Activated CD4-positive, alpha-beta T cell treated with anti-CD3 and anti-CD28 coated beads for 36 hours (primary cell): ENCODE results near the gene BMPR1A. TPM values are rescaled to one million over a fixed set of nuclear protein-coding genes. Genes with fewer than 3 reads are reported as not detected.

Experiments used
- ATAC-seq: fragments of 200-7000 bp; cut with Tn5 transposase; one replicate; pipeline ENCODE4 v1.10.0; 2021; ENCODE audit warnings: mild to moderate bottlenecking, moderate library complexity
- CTCF ChIA-PET: fragments of 350-600 bp; sonication (Branson Sonifier 250); formaldehyde crosslinking; loops from one replicate; lab custom pipeline; 2021; ENCODE audit warnings: antibody characterized with exemption; lab: Charles Lee
- POLR2A ChIA-PET: fragments of 350-600 bp; sonication (Branson Sonifier 250); formaldehyde crosslinking; loops from one replicate; lab custom pipeline; 2021; ENCODE audit warnings: antibody characterized with exemption, inconsistent platforms; lab: Charles Lee
- DNase-seq: peaks from one replicate; pipeline ENCODE4 v3.0.0-alpha.2; 2020
- H3K27ac Mint-ChIP-seq: one replicate; pipeline ENCODE4 v1.8.0; 2021; ENCODE audit warnings: mixed read lengths
- H3K27me3 Mint-ChIP-seq: one replicate; pipeline ENCODE4 v1.8.0; 2021; ENCODE audit warnings: mixed read lengths
- H3K36me3 Mint-ChIP-seq: one replicate; pipeline ENCODE4 v1.8.0; 2021; ENCODE audit warnings: low read depth, mixed read lengths
- H3K4me1 Mint-ChIP-seq: one replicate; pipeline ENCODE4 v1.8.0; 2021; ENCODE audit warnings: mixed read lengths
- H3K4me3 Mint-ChIP-seq: one replicate; pipeline ENCODE4 v1.8.0; 2021; ENCODE audit warnings: mild to moderate bottlenecking, moderate library complexity, mixed read lengths
- H3K9me3 Mint-ChIP-seq: one replicate; pipeline ENCODE4 v1.8.0; 2021; ENCODE audit warnings: low read depth, mixed read lengths
- intact Hi-C, 2 experiments: fragments of 100-400 bp; cut with DNase I in 1 of 2; cut with micrococcal nuclease in 1 of 2; formaldehyde crosslinking; loops; one replicate each; pipeline versions ENCODE4 v1.14.2 to v1.15.1; 2022 to 2024; cut with DNase I, micrococcal nuclease
- total RNA-seq, 2 experiments: library from RNA; stranded (reverse); gene quantifications; one replicate each; pipeline ENCODE4 v1.2.3, GENCODE V29; 2021

BMPR1A gene
- total RNA-seq = 1 to 10 TPM; 8.7 to 9.0 TPM

GRCh38 chr10:86756511-86757112 is at the start of gene BMPR1A:
BMPR1A (plus strand) TSS chr10:86756619; CDS start chr10:86876019, 119,400 bp downstream.
- H3K27me3 Mint-ChIP-seq = peaks cover 29% of the 10 kb centered on the region
- CTCF ChIA-PET = interaction anchor here (1.1 to 1.7 kb wide), 3 partner anchors 14 to 136 kb away, joined by 4 to 5 read pairs (median 5); no protein-coding TSS in a partner anchor
- intact Hi-C loops = loop anchor here (1.0 to 5.0 kb wide), 8 partner anchors 45 to 746 kb away; partner anchors contain the start of genes SHLD2 (in 2 of the 2), MINPP1 (in 1 of the 2) and WAPL (in 1 of the 2)
- no peaks in the 10 kb centered on the region for H3K9me3 Mint-ChIP-seq
- peak within 1 kb of the TSS; percentile 72 for H3K27ac Mint-ChIP-seq
- H3K4me1 Mint-ChIP-seq = peaks cover 33% of the 10 kb centered on the region
- peaks cover 3% of the 10 kb centered on the region for H3K36me3 Mint-ChIP-seq
- peak within 1 kb of the TSS; percentile 85 for H3K4me3 Mint-ChIP-seq
- DNase-seq = no peak
- peak; percentile 20 for ATAC-seq
- POLR2A ChIA-PET = no interaction called here

DNA sequence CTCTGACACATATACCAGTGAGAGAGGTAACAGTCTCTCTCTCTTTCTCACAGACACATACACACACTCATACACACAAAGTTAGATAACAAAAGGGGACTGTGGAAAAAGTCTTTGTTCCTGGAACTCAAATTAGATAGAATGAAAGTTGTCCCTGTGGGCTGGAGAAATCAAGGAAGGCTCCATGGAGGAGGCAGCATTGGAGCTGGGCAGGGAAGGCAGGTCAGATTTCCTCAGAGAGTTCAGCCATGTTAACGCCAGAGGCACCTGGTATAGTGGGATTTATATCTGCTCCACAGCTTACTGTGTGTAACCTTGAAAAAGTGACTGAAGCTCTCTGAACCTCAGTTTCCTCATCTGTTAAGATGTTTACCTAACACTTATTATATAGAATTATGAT is 49.4 kb upstream of the BMPR1A start:
- ATAC-seq = no peak
- no peaks in the 10 kb centered on the region for H3K9me3 Mint-ChIP-seq
- intact Hi-C loops = no loop called here
- H3K4me3 Mint-ChIP-seq = no peak overlapping the region
- H3K4me1 Mint-ChIP-seq = peaks cover 8% of the 10 kb centered on the region
- ChIA-PET POLR2A (no interaction called here), CTCF (interaction anchor here (0.6 kb wide), 1 partner anchor 318 kb away, joined by 3 read pairs; no protein-coding TSS in a partner anchor)
- no peak overlapping the region for H3K27ac Mint-ChIP-seq
- H3K36me3 Mint-ChIP-seq = no peaks in the 10 kb centered on the region
- DNase-seq = no peak
- no peaks in the 10 kb centered on the region for H3K27me3 Mint-ChIP-seq

GRCh38 chr10:86707505-86707904 is 48.9 kb upstream of the BMPR1A start:
- CTCF ChIA-PET = interaction anchor here (0.6 kb wide), 1 partner anchor 318 kb away, joined by 3 read pairs; no protein-coding TSS in a partner anchor
- H3K4me3 Mint-ChIP-seq = no peak overlapping the region
- peaks cover 12% of the 10 kb centered on the region for H3K4me1 Mint-ChIP-seq
- H3K9me3 Mint-ChIP-seq = no peaks in the 10 kb centered on the region
- no peaks in the 10 kb centered on the region for H3K27me3 Mint-ChIP-seq
- no peak overlapping the region for H3K27ac Mint-ChIP-seq
- intact Hi-C loops = no loop called here
- DNase-seq = no peak
- no peaks in the 10 kb centered on the region for H3K36me3 Mint-ChIP-seq
- POLR2A ChIA-PET = no interaction called here
- no peak for ATAC-seq

DNA sequence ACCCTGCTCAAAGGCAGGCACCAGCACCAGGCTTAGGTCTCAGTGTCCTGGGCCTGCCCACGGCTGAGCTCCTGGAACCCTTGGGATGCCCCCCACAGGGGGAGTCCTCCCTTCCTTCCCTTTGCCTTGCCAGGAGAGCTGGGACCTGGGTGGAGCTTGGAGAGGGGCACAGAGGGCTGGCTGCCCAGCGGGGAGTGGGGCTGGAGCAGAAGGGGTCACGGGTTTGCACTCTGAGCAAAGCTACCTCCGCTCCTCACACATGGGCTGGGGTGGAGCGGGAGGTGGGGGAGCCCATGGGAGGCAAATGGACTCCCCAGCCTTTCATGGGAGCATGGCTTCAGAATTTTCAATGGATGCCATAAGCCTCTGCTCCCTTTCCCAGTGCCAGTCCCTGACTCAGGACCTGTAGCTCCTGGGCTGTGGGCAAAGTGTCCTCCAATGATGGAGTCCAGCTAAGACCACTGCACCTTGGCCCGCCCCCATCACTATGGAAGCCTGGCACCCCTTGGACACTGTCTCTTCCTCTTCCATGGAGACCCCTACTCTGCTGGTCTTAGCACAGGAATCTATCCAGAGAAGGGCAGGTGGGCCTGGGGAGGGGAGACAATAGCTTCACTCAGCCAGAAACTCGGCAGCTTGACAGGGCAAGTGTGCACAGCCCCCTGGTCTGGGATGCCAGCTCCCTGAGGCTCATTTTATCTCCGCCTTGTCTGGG is 48.2 kb upstream of the BMPR1A start:
- Mint-ChIP-seq H3K27ac (no peak overlapping the region), H3K9me3 (no peaks in the 10 kb centered on the region), H3K4me1 (peaks cover 12% of the 10 kb centered on the region), H3K36me3 (no peaks in the 10 kb centered on the region), H3K4me3 (no peak overlapping the region), H3K27me3 (no peaks in the 10 kb centered on the region)
- no peak for DNase-seq
- intact Hi-C loops = no loop called here
- ChIA-PET CTCF (interaction anchor here (0.6 to 1.1 kb wide), 3 partner anchors 12 to 153 kb away, joined by 3 read pairs; no protein-coding TSS in a partner anchor), POLR2A (interaction anchor here (0.6 kb wide), 1 partner anchor 188 kb away, joined by 4 read pairs; no protein-coding TSS in a partner anchor)
- ATAC-seq = no peak

DNA sequence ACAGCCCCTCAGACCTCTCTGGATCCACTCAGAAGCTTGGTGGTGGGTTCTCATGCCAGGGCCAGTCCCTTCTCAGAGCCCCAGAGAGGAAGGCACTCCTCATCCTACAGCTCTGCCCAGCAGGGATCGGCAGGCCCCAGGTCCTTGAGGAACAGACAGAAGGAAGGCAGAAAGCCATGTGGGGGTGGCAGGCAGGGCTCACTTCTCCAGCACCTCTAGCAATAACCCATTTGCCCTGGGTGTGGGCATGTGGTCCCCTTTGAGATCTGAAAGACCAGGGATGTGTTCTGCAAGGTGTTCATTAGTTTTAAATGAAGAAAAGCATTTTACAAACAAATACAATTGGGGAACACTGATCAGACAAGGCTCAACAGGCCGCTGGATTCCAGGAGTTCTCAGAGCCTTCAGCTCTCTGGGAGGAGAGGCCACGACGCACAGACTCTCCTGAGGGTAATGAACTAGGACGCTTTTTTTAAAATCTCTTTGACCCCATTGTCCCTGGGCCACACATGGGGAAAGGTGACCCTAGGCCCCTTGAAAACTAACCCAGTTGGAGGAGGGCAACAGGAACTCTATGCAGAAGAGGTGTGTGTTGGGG is 47.5 kb upstream of the BMPR1A start:
- Mint-ChIP-seq H3K4me3 (no peak overlapping the region), H3K9me3 (no peaks in the 10 kb centered on the region), H3K4me1 (peaks cover 12% of the 10 kb centered on the region), H3K27ac (no peak overlapping the region), H3K36me3 (no peaks in the 10 kb centered on the region), H3K27me3 (no peaks in the 10 kb centered on the region)
- ATAC-seq (no peak), DNase-seq (no peak)
- CTCF ChIA-PET = interaction anchor here (0.6 to 5.8 kb wide), 5 partner anchors 13 to 170 kb away, joined by 3 to 22 read pairs (median 3); no protein-coding TSS in a partner anchor
- POLR2A ChIA-PET = interaction anchor here (0.6 kb wide), 1 partner anchor 187 kb away, joined by 4 read pairs; no protein-coding TSS in a partner anchor
- intact Hi-C loops = no loop called here

- Mint-ChIP-seq H3K9me3 (no peaks in the 10 kb centered on the region), H3K4me1 (peaks cover 12% of the 10 kb centered on the region), H3K36me3 (no peaks in the 10 kb centered on the region), H3K27me3 (no peaks in the 10 kb centered on the region), H3K4me3 (peak overlapping the region; percentile 75), H3K27ac (peak overlapping the region; percentile 48)
- intact Hi-C loops = loop anchor here (5.0 kb wide), 4 partner anchors 172 to 793 kb away; partner anchors contain the start of genes ADIRF (in 1 of the 2) and MINPP1 (in 1 of the 2)
- CTCF ChIA-PET = interaction anchor here (0.6 to 5.8 kb wide), 5 partner anchors 16 to 196 kb away, joined by 3 to 22 read pairs (median 4); no protein-coding TSS in a partner anchor
- DNase-seq (no peak), ATAC-seq (no peak)
- POLR2A ChIA-PET = no interaction called here
Measured at GRCh38 chr10:86709396-86710185, 46.8 kb upstream of the BMPR1A start.

GRCh38 chr10:86710987-86711512 is 45.4 kb upstream of the BMPR1A start:
- ChIA-PET POLR2A (interaction anchor here (0.6 to 1.7 kb wide), 2 partner anchors 11 to 18 kb away, joined by 3 read pairs; no protein-coding TSS in a partner anchor), CTCF (interaction anchor here (0.8 to 5.8 kb wide), 3 partner anchors 17 to 48 kb away, joined by 3 to 22 read pairs (median 5); no protein-coding TSS in a partner anchor)
- no peaks in the 10 kb centered on the region for H3K36me3 Mint-ChIP-seq
- intact Hi-C loops = loop anchor here (1.0 to 5.0 kb wide), 11 partner anchors 45 to 791 kb away; partner anchors contain the start of genes BMPR1A (in 2 of the 2), ADIRF (in 1 of the 2), GLUD1 (in 1 of the 2) and MINPP1 (in 1 of the 2)
- peak overlapping the region; percentile 75 for H3K4me3 Mint-ChIP-seq
- peak; percentile 91 for DNase-seq
- peak; percentile 93 for ATAC-seq
- H3K27me3 Mint-ChIP-seq = no peaks in the 10 kb centered on the region
- peaks cover 12% of the 10 kb centered on the region for H3K4me1 Mint-ChIP-seq
- peak overlapping the region; percentile 96 for H3K27ac Mint-ChIP-seq
- H3K9me3 Mint-ChIP-seq = no peaks in the 10 kb centered on the region

- DNase-seq (peak; percentile 73), ATAC-seq (peak; percentile 49)
- no peaks in the 10 kb centered on the region for H3K36me3 Mint-ChIP-seq
- ChIA-PET POLR2A (interaction anchor here (1.7 kb wide), 1 partner anchor 12 kb away, joined by 3 read pairs; no protein-coding TSS in a partner anchor), CTCF (interaction anchor here (0.7 to 5.8 kb wide), 4 partner anchors 18 to 311 kb away, joined by 3 to 22 read pairs (median 6); no protein-coding TSS in a partner anchor)
- H3K27ac Mint-ChIP-seq = peak overlapping the region; percentile 85
- intact Hi-C loops = loop anchor here (1.0 to 5.0 kb wide), 11 partner anchors 45 to 791 kb away; partner anchors contain the start of genes BMPR1A (in 2 of the 2), ADIRF (in 1 of the 2), GLUD1 (in 1 of the 2) and MINPP1 (in 1 of the 2)
- H3K4me1 Mint-ChIP-seq = peaks cover 12% of the 10 kb centered on the region
- H3K9me3 Mint-ChIP-seq = no peaks in the 10 kb centered on the region
- peak overlapping the region; percentile 80 for H3K4me3 Mint-ChIP-seq
- H3K27me3 Mint-ChIP-seq = no peaks in the 10 kb centered on the region
Measured at GRCh38 chr10:86711513-86712316, 44.7 kb upstream of the BMPR1A start.

DNA sequence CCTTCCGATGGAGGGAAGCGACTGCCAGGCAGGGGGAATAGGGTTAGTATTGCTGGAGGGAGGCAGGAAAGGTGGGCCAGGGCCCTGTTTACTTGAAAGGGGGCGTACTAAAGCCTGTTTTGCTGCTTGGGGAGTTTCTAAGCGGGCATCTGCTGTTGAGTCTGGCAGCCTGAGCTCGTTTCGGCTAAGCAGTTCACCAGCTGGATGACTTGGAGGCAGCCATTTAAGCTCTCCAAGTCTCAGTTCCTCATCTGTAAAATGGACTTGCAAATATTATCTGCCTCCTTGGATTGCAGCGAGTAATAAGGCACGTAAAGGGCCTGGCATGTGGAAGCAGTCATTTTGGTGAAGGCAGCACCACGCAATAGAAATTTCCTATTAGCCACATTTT is 44.1 kb upstream of the BMPR1A start:
- Mint-ChIP-seq H3K4me3 (peak overlapping the region; percentile 80), H3K4me1 (peaks cover 12% of the 10 kb centered on the region), H3K27ac (peak overlapping the region; percentile 85), H3K36me3 (no peaks in the 10 kb centered on the region), H3K9me3 (no peaks in the 10 kb centered on the region), H3K27me3 (no peaks in the 10 kb centered on the region)
- CTCF ChIA-PET = interaction anchor here (0.7 to 5.8 kb wide), 5 partner anchors 19 to 312 kb away, joined by 3 to 22 read pairs (median 5); no protein-coding TSS in a partner anchor
- peak; percentile 33 for DNase-seq
- ATAC-seq = no peak
- intact Hi-C loops = loop anchor here (5.0 kb wide), 4 partner anchors 175 to 790 kb away; partner anchors contain the start of genes ADIRF (in 1 of the 2) and MINPP1 (in 1 of the 2)
- POLR2A ChIA-PET = interaction anchor here (0.5 kb wide), 1 partner anchor 29 kb away, joined by 4 read pairs; no protein-coding TSS in a partner anchor
